Uterus (tissue), 2 donors: ENCODE data around the gene CALML5.

ENCODE experiments used
- CTCF ChIP-seq, 4 experiments: fragments of 200-600 bp in 2 of 4; fragments of 450-650 bp in 2 of 4; sonication (generic) in 2 of 4; IDR thresholded peaks; one replicate each; pipeline ENCODE4 v1.5.1; 2016 to 2019; ENCODE audit warnings: antibody characterized with exemption in 4 of 4, mild to moderate bottlenecking in 2 of 4, moderate library complexity in 1 of 4
- POLR2A ChIP-seq, 2 donors: fragments of 450-650 bp; IDR thresholded peaks; one replicate each; pipeline ENCODE4 v1.6.1; 2016; ENCODE audit warnings: antibody characterized with exemption in 2 of 2, mild to moderate bottlenecking in 1 of 2, moderate library complexity in 1 of 2

DNA sequence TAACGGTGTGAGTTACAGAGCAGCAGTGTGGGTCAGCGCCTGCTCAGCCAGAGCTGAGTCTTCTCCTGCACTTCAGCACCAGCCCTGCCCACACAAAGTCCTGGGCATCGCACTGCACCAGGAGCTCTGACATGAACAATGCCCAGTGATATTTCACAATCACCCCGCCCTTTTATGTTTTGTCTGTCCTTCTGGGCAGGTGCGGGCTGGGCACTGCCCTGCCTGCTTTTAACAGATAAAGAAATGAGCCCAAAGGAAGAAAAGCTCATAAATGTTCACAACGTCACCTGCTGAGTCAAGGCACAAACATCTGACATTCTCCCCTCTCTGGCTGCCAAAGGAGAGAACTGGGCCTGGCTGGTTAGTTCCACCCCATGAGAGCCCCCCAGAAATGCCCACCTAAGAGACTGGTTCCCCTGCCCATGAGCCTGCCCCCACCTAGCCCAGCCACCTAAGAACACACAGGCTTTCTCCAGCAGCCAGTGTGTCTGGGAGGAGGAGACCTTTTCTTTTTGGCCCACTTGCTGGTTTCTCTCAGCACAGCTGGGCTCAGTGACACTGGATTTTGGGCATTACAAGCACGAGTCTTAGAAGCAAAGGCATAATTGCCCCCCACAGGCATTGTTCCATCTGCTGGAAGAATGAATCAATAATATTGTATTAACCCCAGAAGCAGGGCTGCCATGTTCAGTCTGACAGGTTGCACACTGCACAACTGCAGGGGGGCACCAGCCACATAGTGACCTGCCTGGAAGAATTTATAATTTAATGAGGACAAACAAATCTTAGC is 47.7 kb upstream of the CALML5 start:
- TF ChIP-seq POLR2A (IDR thresholded peaks at IDR 0.05) (no peak), CTCF (IDR thresholded peaks at IDR 0.05) (no peak)
